Measurements from ENCODE around the gene ASTN2.
"Not testable (repeated sequence)": the region's sequence is repeated elsewhere in the genome, so short reads cannot be mapped to it uniquely, and the experiment has no call there.

Gene ASTN2

DNA sequence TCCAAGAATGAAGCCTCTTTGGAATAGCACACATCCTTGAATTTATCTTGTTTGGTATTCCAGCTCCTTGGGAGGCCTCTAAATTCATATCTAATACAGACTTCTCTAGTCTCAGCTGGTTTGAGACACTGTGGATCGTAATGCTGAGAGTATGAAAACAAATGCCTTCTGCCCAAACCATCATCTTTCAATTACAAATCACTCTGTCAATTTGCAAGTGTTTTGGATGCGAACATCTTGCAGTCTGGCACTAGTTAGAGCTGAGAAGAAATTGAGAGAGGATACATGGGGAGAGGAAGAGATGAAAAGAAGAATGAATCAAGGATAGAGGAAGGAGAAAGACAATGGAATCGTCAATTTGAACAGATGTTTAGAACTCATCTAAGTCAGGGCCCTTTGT lies 342.6 kb downstream of the ASTN2 start:
- Histone ChIP-seq H3K79me2 (ENCODE audit: insufficient read depth, low read depth) (no peaks in the 10 kb centered on the region), H3K27ac (no peak overlapping the region), H3K27me3 (ENCODE audit: insufficient read depth, low read depth) (no peaks in the 10 kb centered on the region), H2AFZ (ENCODE audit: low read depth) (no peak overlapping the region), H4K20me1 (ENCODE audit: insufficient read depth) (no peaks in the 10 kb centered on the region), H3K36me3 (ENCODE audit: insufficient read depth) (no peaks in the 10 kb centered on the region), H3K4me3 (IDR thresholded peaks at IDR 0.05; ENCODE audit: insufficient read depth, low read depth, low read length) (no peak overlapping the region), H3K4me2 (no peak overlapping the region), H3K9ac (no peak overlapping the region), H3K4me1 (ENCODE audit: low read depth, poor library complexity, severe bottlenecking) (no peaks in the 10 kb centered on the region)
- TF ChIP-seq CTCF (conservative IDR thresholded peaks at IDR 0.05; ENCODE audit: low read depth, low read length) = no peak

DNA sequence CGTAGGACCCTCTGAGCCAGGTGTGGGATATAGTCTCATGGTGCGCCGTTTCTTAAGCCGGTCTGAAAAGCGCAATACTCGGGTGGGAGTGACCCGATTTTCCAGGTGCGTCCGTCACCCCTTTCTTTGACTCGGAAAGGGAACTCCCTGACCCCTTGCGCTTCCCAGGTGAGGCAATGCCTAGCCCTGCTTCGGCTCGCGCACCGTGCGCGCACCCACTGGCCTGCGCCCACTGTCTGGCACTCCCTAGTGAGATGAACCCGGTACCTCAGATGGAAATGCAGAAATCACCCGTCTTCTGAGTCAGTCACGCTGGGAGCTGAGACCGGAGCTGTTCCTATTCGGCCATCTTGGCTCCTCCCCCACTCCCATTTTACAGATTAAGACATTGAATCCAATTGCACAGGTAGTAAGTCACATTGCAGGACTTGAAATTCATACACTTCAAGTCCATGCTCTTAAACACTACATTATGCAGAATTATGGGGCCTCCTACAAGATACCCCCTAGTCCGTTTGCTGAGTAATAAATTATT lies 343.1 kb downstream of the ASTN2 start:
- H3K4me3 ChIP-seq (IDR thresholded peaks at IDR 0.05; ENCODE audit: insufficient read depth, low read depth, low read length); H3K27ac ChIP-seq; H3K79me2 ChIP-seq (ENCODE audit: insufficient read depth, low read depth); H3K4me2 ChIP-seq; H3K27me3 ChIP-seq (ENCODE audit: insufficient read depth, low read depth); H4K20me1 ChIP-seq (ENCODE audit: insufficient read depth); H3K36me3 ChIP-seq (ENCODE audit: insufficient read depth); H3K4me1 ChIP-seq (ENCODE audit: low read depth, poor library complexity, severe bottlenecking); H2AFZ ChIP-seq (ENCODE audit: low read depth); H3K9ac ChIP-seq: not testable (repeated sequence)

GRCh38 chr9:117063721-117064471 lies 351.0 kb downstream of the ASTN2 start:
- no peak overlapping the region for H3K4me3 ChIP-seq (IDR thresholded peaks at IDR 0.05; ENCODE audit: insufficient read depth, low read depth, low read length)
- H3K36me3 ChIP-seq (ENCODE audit: insufficient read depth) = no peaks in the 10 kb centered on the region
- no peak overlapping the region for H3K4me2 ChIP-seq
- H2AFZ ChIP-seq (ENCODE audit: low read depth) = no peak overlapping the region
- no peak overlapping the region for H3K9ac ChIP-seq
- H3K4me1 ChIP-seq (ENCODE audit: low read depth, poor library complexity, severe bottlenecking) = no peaks in the 10 kb centered on the region
- no peak for TF ChIP-seq CTCF (conservative IDR thresholded peaks at IDR 0.05; ENCODE audit: low read depth, low read length)
- H4K20me1 ChIP-seq (ENCODE audit: insufficient read depth) = no peaks in the 10 kb centered on the region
- no peaks in the 10 kb centered on the region for H3K79me2 ChIP-seq (ENCODE audit: insufficient read depth, low read depth)
- no peak overlapping the region for H3K27ac ChIP-seq
- H3K27me3 ChIP-seq (ENCODE audit: insufficient read depth, low read depth) = no peaks in the 10 kb centered on the region

GRCh38 chr9:117060963-117061362 lies 353.9 kb downstream of the ASTN2 start:
- no peak for TF ChIP-seq CTCF (conservative IDR thresholded peaks at IDR 0.05; ENCODE audit: low read depth, low read length)
- H3K27ac ChIP-seq = no peak overlapping the region
- no peak overlapping the region for H3K4me2 ChIP-seq
- H3K27me3 ChIP-seq (ENCODE audit: insufficient read depth, low read depth) = no peaks in the 10 kb centered on the region
- no peaks in the 10 kb centered on the region for H4K20me1 ChIP-seq (ENCODE audit: insufficient read depth)
- no peak overlapping the region for H2AFZ ChIP-seq (ENCODE audit: low read depth)
- no peak overlapping the region for H3K9ac ChIP-seq
- no peaks in the 10 kb centered on the region for H3K36me3 ChIP-seq (ENCODE audit: insufficient read depth)
- H3K79me2 ChIP-seq (ENCODE audit: insufficient read depth, low read depth) = no peaks in the 10 kb centered on the region
- no peak overlapping the region for H3K4me3 ChIP-seq (IDR thresholded peaks at IDR 0.05; ENCODE audit: insufficient read depth, low read depth, low read length)
- H3K4me1 ChIP-seq (ENCODE audit: low read depth, poor library complexity, severe bottlenecking) = no peaks in the 10 kb centered on the region

GRCh38 chr9:117050007-117050406 lies 364.9 kb downstream of the ASTN2 start:
- no peak overlapping the region for H3K4me3 ChIP-seq (IDR thresholded peaks at IDR 0.05; ENCODE audit: insufficient read depth, low read depth, low read length)
- no peak overlapping the region for H3K4me2 ChIP-seq
- no peak overlapping the region for H2AFZ ChIP-seq (ENCODE audit: low read depth)
- H3K79me2 ChIP-seq (ENCODE audit: insufficient read depth, low read depth) = no peaks in the 10 kb centered on the region
- H3K4me1 ChIP-seq (ENCODE audit: low read depth, poor library complexity, severe bottlenecking) = no peaks in the 10 kb centered on the region
- H3K27ac ChIP-seq = no peak overlapping the region
- H3K9ac ChIP-seq = no peak overlapping the region
- TF ChIP-seq CTCF (conservative IDR thresholded peaks at IDR 0.05; ENCODE audit: low read depth, low read length) = no peak
- no peaks in the 10 kb centered on the region for H3K36me3 ChIP-seq (ENCODE audit: insufficient read depth)
- H3K27me3 ChIP-seq (ENCODE audit: insufficient read depth, low read depth) = no peaks in the 10 kb centered on the region
- H4K20me1 ChIP-seq (ENCODE audit: insufficient read depth) = no peaks in the 10 kb centered on the region
